ENCODE data around the gene ABCC8. TPM values are rescaled to one million over a fixed set of nuclear protein-coding genes. Genes with fewer than 3 reads are reported as not detected.

The ABCC8 gene
- total RNA-seq, 2 experiments from 2014 or later: 0.54 TPM; not detected in 1

- H3K9me3 Mint-ChIP-seq (ENCODE audit: low read depth): no peaks in the 10 kb centered on the region
- DNase-seq: no peak
- no peak overlapping the region for H3K4me3 Mint-ChIP-seq
- H3K4me1 Mint-ChIP-seq: peaks cover 19% of the 10 kb centered on the region
- no peak for ATAC-seq
- H3K36me3 Mint-ChIP-seq: no peaks in the 10 kb centered on the region
- H3K27me3 Mint-ChIP-seq: peaks cover 13% of the 10 kb centered on the region
- CTCF ChIA-PET: interaction anchor here (1.3 kb wide), 1 partner anchor 27 kb away, joined by 3 read pairs; no protein-coding TSS in a partner anchor
- no peak overlapping the region for H3K27ac Mint-ChIP-seq
Measured at GRCh38 chr11:17410606-17411379, 65.9 kb downstream of the ABCC8 start.

GRCh38 chr11:17408641-17409040 lies 68.0 kb downstream of the ABCC8 start:
- DNase-seq: no peak
- Mint-ChIP-seq H3K4me3 (no peak overlapping the region), H3K27ac (no peak overlapping the region), H3K9me3 (ENCODE audit: low read depth) (no peaks in the 10 kb centered on the region), H3K27me3 (peaks cover 3% of the 10 kb centered on the region), H3K4me1 (peaks cover 7% of the 10 kb centered on the region), H3K36me3 (no peaks in the 10 kb centered on the region)
- CTCF ChIA-PET: interaction anchor here (1.0 kb wide), 1 partner anchor 25 kb away, joined by 3 read pairs; no protein-coding TSS in a partner anchor
- no peak for ATAC-seq

- no peaks in the 10 kb centered on the region for H3K36me3 Mint-ChIP-seq
- CTCF ChIA-PET: interaction anchor here (0.8 to 1.0 kb wide), 2 partner anchors 24 to 27 kb away, joined by 3 to 4 read pairs; no protein-coding TSS in a partner anchor
- no peak for DNase-seq
- peaks cover 4% of the 10 kb centered on the region for H3K4me1 Mint-ChIP-seq
- no peak for ATAC-seq
- H3K27me3 Mint-ChIP-seq: no peaks in the 10 kb centered on the region
- no peaks in the 10 kb centered on the region for H3K9me3 Mint-ChIP-seq (ENCODE audit: low read depth)
- H3K27ac Mint-ChIP-seq: no peak overlapping the region
- H3K4me3 Mint-ChIP-seq: no peak overlapping the region
Measured at GRCh38 chr11:17408026-17408425, 68.6 kb downstream of the ABCC8 start.

- no peak for ATAC-seq
- Mint-ChIP-seq H3K4me1 (peaks cover 4% of the 10 kb centered on the region), H3K4me3 (no peak overlapping the region), H3K27ac (no peak overlapping the region), H3K36me3 (no peaks in the 10 kb centered on the region), H3K9me3 (ENCODE audit: low read depth) (no peaks in the 10 kb centered on the region), H3K27me3 (no peaks in the 10 kb centered on the region)
- DNase-seq: no peak
- CTCF ChIA-PET: interaction anchor here (0.8 to 1.0 kb wide), 2 partner anchors 24 to 27 kb away, joined by 3 to 4 read pairs; no protein-coding TSS in a partner anchor
Measured at GRCh38 chr11:17407575-17407974, 69.1 kb downstream of the ABCC8 start.

GRCh38 chr11:17406818-17407149 lies 69.9 kb downstream of the ABCC8 start:
- Mint-ChIP-seq H3K36me3 (no peaks in the 10 kb centered on the region), H3K4me1 (peaks cover 4% of the 10 kb centered on the region), H3K4me3 (no peak overlapping the region), H3K27ac (no peak overlapping the region), H3K9me3 (ENCODE audit: low read depth) (no peaks in the 10 kb centered on the region), H3K27me3 (no peaks in the 10 kb centered on the region)
- no peak for DNase-seq
- ATAC-seq: no peak
- CTCF ChIA-PET: interaction anchor here (1.3 kb wide), 1 partner anchor 23 kb away, joined by 5 read pairs; no protein-coding TSS in a partner anchor

- CTCF ChIA-PET: interaction anchor here (1.3 kb wide), 1 partner anchor 22 kb away, joined by 5 read pairs; no protein-coding TSS in a partner anchor
- H3K27me3 Mint-ChIP-seq: no peaks in the 10 kb centered on the region
- ATAC-seq (no peak), DNase-seq (no peak)
- no peak overlapping the region for H3K27ac Mint-ChIP-seq
- peaks cover 4% of the 10 kb centered on the region for H3K4me1 Mint-ChIP-seq
- H3K36me3 Mint-ChIP-seq: no peaks in the 10 kb centered on the region
- no peak overlapping the region for H3K4me3 Mint-ChIP-seq
- H3K9me3 Mint-ChIP-seq (ENCODE audit: low read depth): no peaks in the 10 kb centered on the region
Measured at GRCh38 chr11:17406082-17406817, 70.4 kb downstream of the ABCC8 start.

- DNase-seq (no peak), ATAC-seq (no peak)
- H3K4me3 Mint-ChIP-seq: no peak overlapping the region
- H3K9me3 Mint-ChIP-seq (ENCODE audit: low read depth): no peaks in the 10 kb centered on the region
- CTCF ChIA-PET: interaction anchor here (1.3 kb wide), 1 partner anchor 21 kb away, joined by 5 read pairs; no protein-coding TSS in a partner anchor
- H3K27me3 Mint-ChIP-seq: no peaks in the 10 kb centered on the region
- H3K27ac Mint-ChIP-seq: no peak overlapping the region
- H3K4me1 Mint-ChIP-seq: peaks cover 6% of the 10 kb centered on the region
- no peaks in the 10 kb centered on the region for H3K36me3 Mint-ChIP-seq
Measured at GRCh38 chr11:17405232-17406005, 71.2 kb downstream of the ABCC8 start.

GRCh38 chr11:17403980-17404759 lies 72.5 kb downstream of the ABCC8 start:
- Mint-ChIP-seq H3K36me3 (no peaks in the 10 kb centered on the region), H3K27me3 (peaks cover 4% of the 10 kb centered on the region), H3K9me3 (ENCODE audit: low read depth) (no peaks in the 10 kb centered on the region), H3K4me3 (no peak overlapping the region), H3K27ac (no peak overlapping the region), H3K4me1 (peaks cover 6% of the 10 kb centered on the region)
- ATAC-seq: no peak
- no peak for DNase-seq
- CTCF ChIA-PET: interaction anchor here (1.0 to 1.5 kb wide), 2 partner anchors 14 to 18 kb away, joined by 4 to 5 read pairs; no protein-coding TSS in a partner anchor

- Mint-ChIP-seq H3K27ac (no peak overlapping the region), H3K9me3 (ENCODE audit: low read depth) (no peaks in the 10 kb centered on the region), H3K36me3 (no peaks in the 10 kb centered on the region), H3K4me1 (peaks cover 6% of the 10 kb centered on the region), H3K4me3 (no peak overlapping the region), H3K27me3 (peaks cover 4% of the 10 kb centered on the region)
- DNase-seq (no peak), ATAC-seq (no peak)
- CTCF ChIA-PET: interaction anchor here (1.5 kb wide), 1 partner anchor 13 kb away, joined by 5 read pairs; no protein-coding TSS in a partner anchor
Measured at GRCh38 chr11:17402486-17402885, 74.2 kb downstream of the ABCC8 start.

- H3K4me1 Mint-ChIP-seq: peaks cover 6% of the 10 kb centered on the region
- DNase-seq (no peak), ATAC-seq (no peak)
- CTCF ChIA-PET: no interaction called here
- H3K27ac Mint-ChIP-seq: no peak overlapping the region
- no peaks in the 10 kb centered on the region for H3K36me3 Mint-ChIP-seq
- H3K27me3 Mint-ChIP-seq: peaks cover 4% of the 10 kb centered on the region
- H3K4me3 Mint-ChIP-seq: no peak overlapping the region
- H3K9me3 Mint-ChIP-seq (ENCODE audit: low read depth): no peaks in the 10 kb centered on the region
Measured at GRCh38 chr11:17401841-17402240, 74.8 kb downstream of the ABCC8 start.

GRCh38 chr11:17401316-17401715 lies 75.3 kb downstream of the ABCC8 start:
- H3K9me3 Mint-ChIP-seq (ENCODE audit: low read depth): no peaks in the 10 kb centered on the region
- no peak overlapping the region for H3K27ac Mint-ChIP-seq
- no peaks in the 10 kb centered on the region for H3K36me3 Mint-ChIP-seq
- no peak overlapping the region for H3K4me3 Mint-ChIP-seq
- CTCF ChIA-PET: interaction anchor here (1.2 kb wide), 1 partner anchor 104 kb away, joined by 3 read pairs; no protein-coding TSS in a partner anchor
- H3K4me1 Mint-ChIP-seq: peaks cover 6% of the 10 kb centered on the region
- ATAC-seq: no peak
- H3K27me3 Mint-ChIP-seq: peaks cover 4% of the 10 kb centered on the region
- DNase-seq: no peak

GRCh38 chr11:17400048-17400775 lies 76.4 kb downstream of the ABCC8 start:
- CTCF ChIA-PET: interaction anchor here (1.2 kb wide), 2 partner anchors 12 to 105 kb away, joined by 3 read pairs; no protein-coding TSS in a partner anchor
- no peak for ATAC-seq
- no peak for DNase-seq
- H3K9me3 Mint-ChIP-seq (ENCODE audit: low read depth): no peaks in the 10 kb centered on the region
- peaks cover 4% of the 10 kb centered on the region for H3K27me3 Mint-ChIP-seq
- H3K36me3 Mint-ChIP-seq: no peaks in the 10 kb centered on the region
- no peak overlapping the region for H3K4me3 Mint-ChIP-seq
- peaks cover 2% of the 10 kb centered on the region for H3K4me1 Mint-ChIP-seq
- H3K27ac Mint-ChIP-seq: no peak overlapping the region

All from activated CD8-positive, alpha-beta memory T cell treated with anti-CD3 and anti-CD28 coated beads, Interleukin-2, amount 10 ng/mL, durations not matched to agents 7 days and 5 days (primary cell).